ENCODE results near the gene GK2. TPM values are rescaled to one million over a fixed set of nuclear protein-coding genes. Genes with fewer than 3 reads are reported as not detected.

GK2 gene
- total RNA-seq, 1 donor from 2014 or later, result not detected

DNA sequence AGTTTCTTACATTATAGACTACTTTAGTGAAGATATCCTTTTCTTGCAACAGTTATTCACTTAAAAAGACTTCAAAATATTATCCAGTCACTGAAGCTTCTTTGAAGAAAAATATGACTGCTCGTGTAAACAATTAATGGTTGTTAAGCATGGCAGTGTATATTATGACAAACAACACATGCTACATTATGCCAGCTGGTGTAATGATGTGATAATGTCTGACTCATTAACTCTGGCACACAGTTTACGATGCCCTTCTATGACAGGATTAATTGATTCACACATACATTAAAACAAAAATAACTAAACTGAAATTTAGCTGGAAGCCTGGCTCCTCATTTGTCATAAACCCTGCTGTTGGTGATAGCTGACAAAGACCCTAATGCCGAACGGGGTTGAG, 22.4 kb downstream of the GK2 start:
- DNase-seq (ENCODE audit: low read depth in 2 of 2), result no peak

DNA sequence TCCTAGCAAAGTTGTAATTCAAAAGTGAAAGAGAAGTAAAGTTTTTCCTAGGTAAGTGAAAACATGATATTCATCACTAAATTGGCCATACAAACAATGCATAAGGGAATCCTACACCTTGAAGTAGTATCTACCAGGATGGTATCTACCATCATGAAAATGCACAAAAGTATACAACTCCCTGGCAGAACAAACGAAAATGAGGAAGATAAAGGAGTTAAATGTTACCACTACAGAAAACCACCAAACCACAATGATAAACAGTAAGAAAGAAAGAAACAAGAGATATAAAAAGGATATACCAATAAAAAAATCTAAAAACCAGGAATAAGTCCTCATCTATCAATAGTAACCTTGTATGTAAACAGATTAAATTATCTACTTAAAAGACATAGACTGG, 26.9 kb downstream of the GK2 start:
- no peak for DNase-seq (ENCODE audit: low read depth in 2 of 2)

DNA sequence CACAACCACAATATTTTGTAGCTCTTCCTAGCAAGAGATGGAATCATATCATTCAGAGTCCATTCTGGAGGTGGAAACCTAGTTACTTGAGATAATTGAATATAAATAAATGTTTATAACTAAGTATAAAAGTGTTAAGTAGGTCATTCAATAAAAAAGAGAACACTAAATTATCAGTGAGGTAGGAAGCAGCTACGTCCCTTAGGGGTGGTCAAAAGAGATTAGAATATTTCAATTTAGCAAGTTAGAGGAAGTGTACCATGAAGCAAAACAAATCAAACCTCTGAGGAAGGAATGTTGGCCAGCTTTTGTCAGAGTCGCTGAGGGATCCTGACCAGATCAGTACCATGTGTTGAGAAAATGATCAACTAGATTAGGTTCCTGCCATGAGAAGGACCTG, 38.0 kb downstream of the GK2 start:
- no peak for DNase-seq (ENCODE audit: low read depth in 2 of 2)

DNA sequence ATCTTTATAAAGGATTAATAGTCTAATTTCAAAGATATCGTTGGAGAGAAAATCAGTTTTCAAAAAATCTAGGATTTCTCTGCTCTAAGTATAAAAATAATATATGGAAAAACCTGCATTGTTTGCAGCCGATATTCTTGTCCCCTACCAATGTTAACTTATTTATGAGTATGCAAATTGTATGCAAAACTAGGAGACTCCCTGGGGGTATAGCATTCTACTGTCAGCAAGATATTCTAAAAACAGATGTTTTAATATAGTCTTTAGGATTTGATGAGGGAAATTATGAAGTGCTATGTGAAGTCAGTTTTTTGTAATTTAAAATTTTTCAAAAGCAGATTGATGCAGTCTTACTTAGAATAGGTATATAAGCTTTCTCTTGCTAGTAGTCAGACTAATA, 40.9 kb downstream of the GK2 start:
- DNase-seq (ENCODE audit: low read depth in 2 of 2), result no peak

DNA sequence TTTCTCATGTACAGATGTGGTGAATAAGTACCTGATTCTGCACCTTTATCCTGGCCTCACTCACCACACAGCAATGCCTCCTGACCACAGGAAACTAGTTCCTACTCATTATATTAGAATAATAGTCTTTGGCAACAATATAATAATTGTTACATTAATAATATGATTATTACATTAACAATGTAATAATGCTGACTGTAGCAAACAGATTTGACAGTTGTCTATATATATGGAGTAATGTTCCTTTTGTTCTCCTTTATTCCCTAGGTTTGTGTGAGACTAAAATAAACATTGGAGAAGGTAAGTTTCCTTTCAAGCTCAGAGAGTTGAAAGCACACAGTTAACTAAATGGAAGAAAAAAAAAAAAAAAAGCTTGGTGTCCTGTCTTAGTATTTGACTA, 41.6 kb downstream of the GK2 start:
- no peak for DNase-seq (ENCODE audit: low read depth in 2 of 2)

DNA sequence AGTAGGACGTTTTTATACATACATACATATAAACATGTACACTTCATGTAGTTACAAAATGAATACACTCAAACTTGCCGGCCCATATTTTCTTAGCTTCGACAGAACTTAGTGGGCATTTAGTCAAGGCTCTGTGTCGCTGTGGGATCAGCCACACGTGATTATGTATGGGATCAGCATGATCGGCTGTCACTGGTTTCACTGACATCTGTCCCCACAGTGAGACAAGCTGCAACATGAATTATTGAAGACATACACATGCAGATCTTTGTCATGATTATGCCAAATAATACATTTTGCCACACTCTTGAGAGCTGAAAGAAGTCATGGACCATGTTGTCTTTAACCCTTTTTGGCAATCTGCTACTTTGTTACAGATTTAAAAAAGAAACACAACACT, 44.0 kb downstream of the GK2 start:
- DNase-seq (ENCODE audit: low read depth in 2 of 2), result no peak

DNA sequence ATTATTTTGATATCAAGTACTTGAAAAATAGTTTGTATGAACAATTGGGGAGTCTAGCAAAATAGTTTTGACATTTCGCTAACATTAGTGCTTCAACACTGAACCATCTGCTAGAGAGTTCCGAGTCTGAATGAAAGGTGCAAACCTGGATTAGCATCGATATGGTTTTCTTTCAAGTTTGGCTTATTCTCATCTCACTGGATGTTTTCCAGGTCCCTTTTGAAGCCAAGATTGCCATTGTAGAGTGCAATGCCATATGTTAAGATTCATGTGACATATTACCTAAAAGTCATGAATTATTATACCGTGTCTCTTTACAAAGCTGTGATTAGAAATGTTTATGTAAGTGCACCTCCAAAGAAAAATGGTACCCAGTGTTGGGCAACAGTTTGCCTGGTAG, 45.4 kb downstream of the GK2 start:
- no peak for DNase-seq (ENCODE audit: low read depth in 2 of 2)

DNA sequence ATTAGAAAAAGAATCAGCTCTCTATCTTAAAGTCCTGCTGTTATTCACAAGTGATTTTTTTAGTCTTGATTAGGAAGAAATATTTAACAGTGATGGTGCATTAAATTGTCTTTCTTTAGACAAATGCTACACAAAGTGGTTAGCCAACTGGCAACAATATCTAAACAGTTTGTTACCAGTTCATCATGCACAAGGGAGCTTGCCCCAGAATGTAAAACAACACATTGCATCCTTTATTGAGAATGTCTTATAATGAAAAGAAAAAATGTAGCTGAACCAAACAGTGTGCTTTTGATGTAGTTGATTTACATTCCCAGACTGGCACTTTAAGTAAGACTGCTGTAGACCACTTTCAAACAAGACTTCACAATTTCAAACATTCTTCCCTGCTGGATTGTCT, 48.0 kb downstream of the GK2 start:
- no peak for DNase-seq (ENCODE audit: low read depth in 2 of 2)

DNA sequence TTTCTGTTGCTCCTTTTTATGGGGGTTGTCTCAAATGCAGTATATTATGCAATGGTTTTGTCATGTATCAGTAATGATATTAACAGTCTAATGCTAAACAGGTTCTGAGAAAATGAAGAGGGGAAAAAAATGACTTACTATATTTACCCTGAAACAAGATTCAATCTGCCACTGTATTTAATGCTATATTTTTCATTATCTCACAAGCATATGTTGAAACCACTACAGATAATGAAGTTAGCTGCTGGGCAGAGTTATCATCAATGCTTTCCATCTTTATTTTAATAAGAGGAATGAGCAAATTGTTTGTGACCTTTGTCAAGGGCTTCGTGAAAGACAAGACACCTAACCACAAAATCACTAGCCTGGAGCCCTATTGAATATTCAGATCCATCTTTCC, 49.6 kb downstream of the GK2 start:
- no peak for DNase-seq (ENCODE audit: low read depth in 2 of 2)

DNA sequence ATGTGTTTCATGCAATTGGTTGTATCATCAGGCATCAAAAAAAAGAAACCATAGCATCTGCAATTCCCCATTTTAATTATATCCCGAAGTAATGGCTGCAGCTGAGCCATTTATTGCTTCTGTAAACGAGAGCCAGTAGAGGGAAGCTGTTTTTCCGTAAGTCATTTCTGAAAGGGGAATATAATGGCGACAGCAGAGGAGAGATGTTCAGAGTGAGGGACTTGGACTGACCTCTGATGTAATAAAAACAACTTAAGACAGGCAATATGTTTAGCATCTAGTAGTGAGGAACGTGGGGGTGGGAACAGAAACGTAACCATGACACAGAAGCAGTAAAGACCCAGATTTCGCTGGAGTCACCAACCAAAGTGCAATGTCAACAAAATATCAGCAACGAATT, 50.7 kb downstream of the GK2 start:
- no peak for DNase-seq (ENCODE audit: low read depth in 2 of 2)

Other genes starting within 250 kb of the GK2 start
- gene NAA11, start 82.2 kb downstream of the GK2 start, total RNA-seq, result not detected in 2 replicates

Data from dermis microvascular lymphatic vessel endothelial cell (primary cell).